Right lung (tissue), 5 donors: ENCODE measurements around the gene ATP2B3. TPM values are rescaled to one million over a fixed set of nuclear protein-coding genes. Genes with fewer than 3 reads are reported as not detected.
A peak's percentile ranks its signal among the peaks of the same experiment; 100 is the strongest.

Source experiments
- DNase-seq, 2 donors: peaks; one replicate each; pipeline ENCODE4 v3.0.0-alpha.2; 2013
- polyA plus RNA-seq, 5 donors: library from polyadenylated mRNA; unstranded; fragments of 120-200 nt; gene quantifications; one replicate each; pipeline versions ENCODE4 v1.2.1 to v1.2.3, GENCODE V29; 2013; ENCODE audit warnings: inconsistent platforms in 1 of 5, low replicate concordance in 1 of 5; ENCODE audit not compliant: insufficient read length in 5 of 5, insufficient read depth in 1 of 5

Gene ATP2B3
- polyA plus RNA-seq, 5 donors: 0.17 to 0.43 (median 0.29) TPM

DNA sequence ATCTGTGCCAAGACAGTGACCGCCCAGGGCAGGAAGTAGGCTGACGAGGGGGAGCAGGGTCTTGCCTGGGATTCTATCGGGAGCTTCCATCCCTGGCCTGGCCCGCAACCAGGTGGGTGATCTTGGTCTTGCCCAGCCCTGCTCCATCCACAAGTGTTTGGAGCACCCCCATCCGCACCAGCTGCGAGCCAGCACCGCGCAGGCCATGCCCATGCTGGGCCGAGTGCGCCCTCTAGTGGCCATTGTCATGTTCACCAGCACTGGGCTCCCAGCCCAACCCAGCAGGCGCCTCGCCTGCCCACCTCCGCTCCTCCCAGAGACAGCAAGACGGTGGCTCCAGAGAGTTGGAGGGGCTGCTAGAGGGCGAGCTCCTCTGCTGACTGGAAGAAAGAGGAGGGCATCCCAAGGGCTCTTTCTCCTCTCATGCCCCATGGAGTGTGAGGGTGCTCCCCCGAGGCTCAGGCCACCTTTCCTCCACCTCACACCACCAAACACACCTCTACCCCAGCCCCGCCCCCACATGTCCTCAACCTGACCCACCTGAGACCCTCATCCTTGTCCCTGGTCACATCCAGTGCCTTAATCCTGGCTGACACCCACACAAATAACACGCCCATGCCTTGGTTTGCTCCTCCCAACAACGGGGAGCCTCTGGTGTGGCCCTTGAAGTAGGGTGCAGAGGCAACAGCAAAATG is 9.8 kb upstream of the ATP2B3 start:
- DNase-seq: peak in 1 of 2 donors; percentile 73

DNA sequence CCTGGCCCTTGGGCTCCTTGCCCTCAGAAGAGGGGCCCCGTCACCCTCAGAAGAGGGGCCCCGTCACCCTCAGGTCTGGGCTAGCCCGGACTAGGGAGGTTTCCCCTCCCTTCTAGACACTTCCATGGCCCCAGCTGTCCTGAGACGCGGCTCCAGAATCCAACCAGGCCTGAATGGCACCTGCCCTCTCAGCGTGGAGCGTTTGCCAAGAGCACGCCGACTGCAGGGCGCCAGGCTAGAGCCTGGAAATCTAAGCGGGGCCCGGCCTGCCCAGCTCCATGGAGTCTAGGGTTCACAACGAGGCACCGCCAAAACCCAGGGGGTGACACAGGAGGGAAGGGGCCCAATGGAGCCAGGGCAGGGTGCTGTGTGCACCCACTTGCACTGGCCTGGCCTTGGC is 7.8 kb upstream of the ATP2B3 start:
- no peak for DNase-seq

DNA sequence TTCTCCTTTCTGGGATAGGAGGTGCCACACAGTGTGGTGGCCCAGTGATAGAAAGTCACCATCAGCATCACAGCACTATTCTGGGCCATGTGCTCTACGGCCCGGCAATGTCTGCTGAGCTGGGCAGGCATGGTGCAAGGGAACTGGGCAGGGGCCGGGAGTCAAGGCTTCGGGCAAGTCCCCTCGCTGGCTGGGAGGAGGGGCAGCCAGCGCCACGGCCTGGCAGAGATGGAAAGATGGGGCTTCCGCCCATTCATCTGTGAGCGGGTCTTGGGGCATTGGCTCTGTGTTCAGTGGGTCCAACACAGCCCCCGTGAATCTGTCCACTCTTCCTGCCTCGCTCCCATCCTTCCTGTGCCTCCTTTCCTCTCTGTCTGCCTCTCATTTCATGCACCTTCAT is 7.1 kb upstream of the ATP2B3 start:
- DNase-seq: no peak

DNA sequence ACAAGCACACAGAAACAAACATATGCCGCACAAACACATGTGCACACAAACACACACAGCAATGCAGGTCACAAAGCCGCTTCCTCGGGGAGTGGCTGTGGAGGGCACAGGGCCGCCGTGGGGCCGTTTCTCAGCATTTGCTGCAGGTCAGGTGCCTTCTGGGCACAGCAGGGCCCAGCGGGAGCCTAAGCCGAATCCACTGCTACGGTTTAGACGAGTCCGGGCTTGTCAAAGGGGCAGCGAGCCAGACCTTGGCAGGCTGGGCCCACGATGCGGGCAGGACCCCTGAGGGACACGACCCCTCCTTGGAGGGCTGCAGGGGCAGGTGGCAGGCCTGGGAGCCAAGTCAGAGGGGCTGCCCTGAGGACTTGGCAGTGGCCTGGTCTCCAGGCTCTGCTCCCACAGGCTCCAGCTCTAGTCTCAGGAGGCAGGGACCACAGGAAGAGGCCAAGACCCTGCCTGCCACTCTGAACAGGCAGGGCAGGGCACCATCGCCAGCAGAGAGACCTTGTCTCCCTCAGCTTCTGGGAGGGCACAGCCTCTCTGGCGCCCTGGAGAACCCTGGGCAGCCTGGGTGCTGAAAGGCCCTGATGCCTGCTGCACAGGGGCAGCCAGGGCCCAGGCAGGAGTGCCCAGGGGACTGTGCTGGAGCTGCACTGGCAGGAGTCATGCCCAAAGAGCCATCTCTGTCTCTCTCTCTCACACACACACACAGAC is 5.5 kb upstream of the ATP2B3 start:
- no peak for DNase-seq

DNA sequence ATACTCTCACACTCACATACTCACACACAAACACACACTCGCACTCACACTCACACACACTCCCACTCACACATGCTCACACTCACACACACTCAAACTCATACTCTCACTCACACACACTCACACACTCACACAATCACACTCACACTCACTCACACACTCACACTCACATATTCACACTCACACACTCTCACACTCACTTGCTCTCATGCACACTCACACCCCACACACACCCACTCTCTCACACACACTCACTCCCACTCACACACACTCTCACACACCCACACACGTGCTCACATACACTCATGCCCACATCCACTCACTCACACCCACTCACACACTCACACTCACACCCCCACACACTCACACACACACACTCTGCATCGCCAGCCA is 4.9 kb upstream of the ATP2B3 start:
- DNase-seq: no peak

DNA sequence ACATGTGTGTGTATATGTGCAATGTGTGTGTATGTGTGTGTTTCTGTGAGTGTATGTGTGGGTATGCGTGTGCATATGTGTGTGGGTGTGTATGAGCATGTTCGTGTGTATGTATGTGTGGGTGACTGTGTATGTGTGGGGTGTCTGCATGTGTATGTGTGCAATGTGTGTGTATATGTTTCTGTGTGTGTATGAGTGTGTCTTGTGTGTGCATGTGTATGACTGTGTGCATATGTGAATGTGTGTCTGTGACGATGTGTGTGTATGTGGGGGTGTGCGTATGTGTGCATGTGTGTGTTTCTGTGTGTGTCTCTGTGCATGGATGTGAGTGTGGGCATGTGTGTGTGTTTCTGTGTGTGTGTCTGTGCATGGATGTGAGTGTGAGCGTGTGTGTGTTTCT is 4.2 kb upstream of the ATP2B3 start:
- no peak for DNase-seq

DNA sequence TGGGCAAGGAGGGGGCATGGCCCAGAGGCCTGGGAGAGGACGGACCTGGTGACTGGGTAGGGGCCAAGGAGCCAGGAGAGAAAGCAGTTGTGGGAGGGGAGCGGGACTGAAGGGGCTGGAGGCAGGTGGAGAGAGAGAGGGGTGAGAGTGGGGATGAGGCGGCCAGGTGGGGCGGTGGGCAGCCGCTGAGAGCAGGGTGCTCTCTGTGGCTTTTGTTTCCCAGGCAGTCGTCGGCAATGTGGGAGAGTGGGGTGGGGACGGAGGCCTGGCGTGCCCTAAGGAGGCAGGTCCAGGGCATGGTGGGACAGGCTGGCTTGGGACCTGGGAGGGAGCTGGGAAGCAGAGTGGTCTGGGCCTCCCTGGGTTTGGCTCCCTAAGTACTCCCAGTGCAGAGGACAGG is 3.2 kb upstream of the ATP2B3 start:
- DNase-seq: no peak

DNA sequence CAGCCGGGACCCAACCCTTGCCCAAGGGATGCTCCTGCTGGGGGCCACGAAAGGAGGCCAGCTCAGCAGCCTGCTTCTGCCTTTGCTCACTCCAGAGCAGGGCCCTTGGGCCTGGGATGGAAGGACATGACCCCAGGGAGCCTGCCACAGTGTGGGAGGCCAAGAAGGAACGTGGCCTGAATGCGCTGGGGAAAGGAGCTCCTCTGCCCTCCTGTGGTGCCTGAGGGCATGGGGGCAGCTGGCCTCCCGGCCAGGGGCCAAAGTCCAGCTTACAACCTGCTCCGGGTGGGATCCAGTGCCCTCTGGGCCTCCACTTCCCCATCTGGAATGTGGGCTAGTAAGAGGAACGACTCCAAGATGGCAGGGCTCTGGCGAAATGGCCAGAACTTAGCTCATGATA is 2.0 kb upstream of the ATP2B3 start:
- no peak for DNase-seq

DNA sequence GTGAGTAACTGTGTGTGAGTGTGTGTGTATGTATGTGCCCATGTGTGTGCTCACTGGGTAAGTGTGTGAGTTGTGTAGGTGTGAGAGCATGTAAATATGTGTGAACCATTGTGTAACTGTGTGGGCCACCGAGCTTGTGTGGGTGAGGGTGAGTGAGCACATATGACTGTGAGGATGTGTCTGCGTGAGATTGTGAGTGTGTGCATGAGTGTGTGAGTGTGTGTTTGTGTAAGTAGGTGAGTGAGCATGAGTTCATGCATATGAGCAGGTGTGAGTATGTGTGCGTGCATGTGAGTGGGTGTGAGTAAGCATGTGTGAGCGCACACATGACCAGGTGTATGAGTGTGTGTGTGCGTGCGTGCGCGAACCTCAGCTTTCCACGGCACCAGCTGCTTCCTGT is 1.4 kb upstream of the ATP2B3 start:
- DNase-seq: no peak

DNA sequence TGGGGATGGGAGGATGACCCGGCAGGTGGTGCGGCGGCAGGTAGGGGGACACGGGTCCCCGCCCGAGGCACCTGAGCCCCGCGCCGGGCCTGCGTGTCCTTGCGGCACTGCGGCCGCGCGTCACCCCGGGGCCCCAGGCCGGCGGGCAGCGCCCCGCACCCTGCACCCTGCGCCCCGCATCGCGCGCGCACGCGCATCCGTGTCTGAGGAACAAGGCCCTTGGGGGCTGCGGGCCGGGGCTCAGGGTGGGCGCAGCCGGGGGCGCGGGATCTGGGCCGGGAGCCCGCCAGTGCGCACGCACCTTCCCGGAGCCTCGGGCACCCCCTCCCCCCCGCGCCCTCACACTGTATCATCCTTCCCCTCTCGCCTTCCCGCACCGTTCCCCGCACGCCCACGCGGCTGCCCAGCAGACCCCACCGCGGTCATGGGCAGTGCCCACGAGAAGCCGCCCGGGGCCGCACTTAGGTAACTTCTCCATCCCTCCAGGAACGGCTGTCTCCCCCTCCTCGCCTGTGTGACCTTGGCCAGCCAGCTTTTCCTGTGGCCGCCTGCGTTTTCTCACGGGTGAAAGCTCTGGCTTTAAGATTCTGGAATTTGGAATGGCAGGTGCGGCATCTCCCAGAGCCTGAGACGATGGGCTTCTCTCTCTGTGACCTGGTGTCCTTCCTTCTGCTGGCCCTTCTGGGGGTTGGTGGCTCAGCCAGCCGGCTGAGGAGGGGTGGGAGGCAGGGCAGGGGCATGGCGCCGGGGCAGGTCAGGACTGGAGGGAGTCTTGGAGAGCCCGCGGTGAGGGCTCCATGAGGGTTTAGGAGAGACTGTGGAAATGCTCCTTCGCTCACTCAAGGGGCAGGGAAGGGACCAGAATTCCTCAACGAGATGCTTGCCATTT is 748 bp downstream of the ATP2B3 start:
- DNase-seq: no peak

DNA sequence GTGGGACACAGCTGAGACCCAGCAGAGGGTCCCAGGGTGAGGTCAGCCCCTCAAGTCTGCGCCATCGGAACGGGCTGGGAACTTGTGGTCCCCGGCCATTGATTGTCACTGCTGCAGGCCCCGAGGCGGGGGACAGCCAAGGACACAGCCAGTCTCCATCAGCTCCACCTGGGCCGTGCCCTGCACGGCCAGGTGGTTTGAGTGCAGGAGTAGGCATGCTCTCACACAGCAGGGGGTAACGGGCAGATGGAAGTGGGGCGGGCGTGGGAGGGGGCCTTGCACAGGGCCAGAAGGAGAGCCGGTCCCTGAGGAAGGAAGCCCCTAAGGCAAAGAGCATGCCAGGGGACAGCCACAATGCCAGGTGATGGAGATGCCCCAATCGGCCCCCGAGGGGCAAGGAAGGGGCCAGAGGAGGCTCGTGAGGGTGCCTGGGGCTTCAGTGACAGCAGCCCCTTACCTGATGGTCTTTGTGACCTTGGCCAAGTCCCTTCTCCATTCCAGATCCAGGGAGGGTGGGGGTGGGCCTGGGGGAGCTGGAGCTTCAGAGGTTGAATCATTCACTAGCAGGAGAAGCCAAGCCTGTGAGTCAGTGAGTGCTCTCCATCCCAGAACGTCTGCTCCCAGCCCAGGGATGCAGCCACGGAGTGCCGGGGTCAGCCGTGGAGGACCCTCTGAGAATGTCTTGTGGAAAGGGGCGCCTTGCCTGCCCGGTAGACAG is 2.3 kb downstream of the ATP2B3 start:
- DNase-seq: no peak

DNA sequence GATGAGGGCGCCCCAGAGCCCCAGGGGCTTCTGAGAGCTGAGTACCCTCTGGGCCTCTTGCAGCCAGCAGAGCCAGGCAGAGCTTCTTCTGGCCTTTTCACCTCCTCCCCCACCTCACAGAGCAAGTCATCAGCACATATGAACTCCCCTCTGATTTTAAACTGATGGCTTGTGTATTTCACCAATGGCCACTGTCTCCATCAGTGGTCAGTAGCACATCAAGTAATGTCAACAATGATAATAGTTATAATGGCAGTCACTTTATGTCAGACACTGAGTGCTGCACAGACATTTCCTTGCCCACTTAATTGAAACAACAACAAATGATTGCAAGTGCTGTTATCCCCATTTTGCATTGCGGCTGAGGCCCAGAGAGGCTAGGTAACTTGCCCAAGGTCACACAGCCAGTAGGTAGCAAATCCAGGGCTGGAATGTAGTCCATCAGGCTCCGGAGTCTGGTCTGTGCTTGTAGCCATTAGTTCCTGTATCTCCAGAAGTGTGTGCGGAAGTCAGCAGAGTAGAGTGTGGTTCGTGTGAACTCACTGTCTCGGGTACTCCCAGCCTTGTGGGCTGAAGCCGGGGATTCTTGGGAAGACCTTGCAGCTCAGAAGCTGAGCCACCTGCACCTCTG is 3.0 kb downstream of the ATP2B3 start:
- DNase-seq: no peak

DNA sequence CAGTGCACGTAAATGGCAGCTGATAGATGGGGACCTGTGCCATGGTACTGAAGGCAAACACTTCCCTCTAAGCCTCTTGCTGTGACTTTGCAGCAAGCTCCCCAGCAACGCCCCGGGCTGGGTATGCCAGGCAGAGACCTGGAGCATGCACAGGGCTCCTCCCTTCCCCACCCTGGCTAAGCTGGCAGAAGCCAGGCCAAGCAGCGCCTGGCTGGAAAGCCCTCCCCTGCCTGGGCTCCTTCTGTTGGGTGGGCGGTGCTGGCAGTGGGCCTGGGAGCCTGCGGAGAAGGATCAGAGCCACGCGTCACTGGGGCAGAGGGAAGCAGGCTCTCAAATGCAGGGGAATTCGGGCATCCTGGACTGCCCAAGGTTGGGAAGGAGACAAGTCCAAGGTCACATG is 3.6 kb downstream of the ATP2B3 start:
- no peak for DNase-seq

DNA sequence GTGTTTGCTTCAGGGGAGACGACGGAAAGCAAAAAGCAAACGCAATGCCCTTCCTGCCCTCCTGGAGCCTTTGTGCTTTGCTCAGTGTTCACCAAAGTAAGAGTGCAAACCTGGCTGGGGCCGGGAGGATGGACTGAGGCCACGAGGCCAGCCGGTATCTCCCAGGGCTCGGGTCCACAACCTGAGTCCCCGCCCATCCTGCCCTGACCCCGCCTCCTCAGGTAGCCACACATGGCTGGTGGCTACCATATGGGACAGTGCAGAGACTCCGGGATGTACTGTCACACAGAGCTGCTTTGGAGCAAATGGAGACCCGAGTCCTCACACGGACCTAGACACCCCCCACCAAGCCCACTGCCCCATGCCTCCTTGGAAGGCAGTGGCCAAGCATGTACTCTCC is 4.8 kb downstream of the ATP2B3 start:
- no peak for DNase-seq

DNA sequence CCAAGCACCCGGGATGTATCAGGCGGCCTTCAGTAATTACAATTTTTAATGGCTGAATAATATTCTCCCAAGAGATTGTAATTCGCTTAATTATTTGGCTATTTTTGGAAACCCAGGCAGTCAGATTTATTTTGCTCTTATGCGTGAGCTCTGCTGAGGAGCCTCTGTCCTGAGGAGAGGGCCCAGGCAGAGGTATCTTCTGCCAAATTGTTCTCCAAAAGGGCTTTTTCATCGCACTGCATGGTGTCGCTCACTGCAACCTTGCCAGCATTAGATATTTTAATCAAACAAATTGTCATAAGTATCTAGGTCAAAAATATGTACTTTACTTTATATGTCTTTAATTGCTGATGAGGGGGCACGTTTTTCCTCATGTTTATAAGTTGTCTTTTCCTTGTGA is 5.8 kb downstream of the ATP2B3 start:
- DNase-seq: no peak

DNA sequence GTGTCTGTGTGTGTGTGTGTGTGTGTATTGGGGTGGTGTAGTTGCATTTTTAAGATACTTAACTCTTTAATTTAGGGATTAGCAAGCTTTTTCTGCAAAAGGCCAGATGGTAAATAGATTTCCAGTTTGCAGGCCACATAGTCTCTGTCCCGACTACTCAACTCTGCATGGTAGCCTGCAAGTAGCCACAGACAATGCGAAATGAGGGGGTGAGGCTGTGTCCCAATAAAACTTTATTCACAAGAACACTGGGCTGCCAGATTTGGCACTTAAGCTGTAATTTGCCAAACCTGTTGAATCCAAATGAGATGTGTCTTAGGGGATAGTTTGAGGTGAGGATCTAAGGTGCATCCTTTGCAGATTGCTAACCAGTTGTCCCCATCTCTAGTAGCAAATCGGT is 6.8 kb downstream of the ATP2B3 start:
- no peak for DNase-seq

DNA sequence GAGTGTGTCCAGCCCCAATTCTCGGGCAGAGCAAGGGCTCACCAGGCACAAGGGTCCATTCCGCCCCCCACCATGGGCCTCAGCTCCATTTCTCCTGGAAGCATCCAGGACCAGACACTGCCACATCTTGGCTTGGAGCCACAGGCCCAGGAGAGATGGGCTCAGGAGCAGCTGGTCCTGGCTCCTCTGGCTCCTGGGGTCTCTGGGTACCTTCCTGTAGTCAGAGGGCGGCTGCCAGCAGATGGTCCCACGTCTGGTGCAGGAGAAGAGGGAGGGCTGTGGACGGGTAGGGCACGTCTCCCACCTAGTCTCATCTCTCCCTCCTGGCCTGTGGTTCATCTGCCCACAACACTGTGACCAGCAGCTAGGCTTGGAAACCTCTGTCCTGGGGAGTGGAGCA is 8.0 kb downstream of the ATP2B3 start:
- DNase-seq: no peak

DNA sequence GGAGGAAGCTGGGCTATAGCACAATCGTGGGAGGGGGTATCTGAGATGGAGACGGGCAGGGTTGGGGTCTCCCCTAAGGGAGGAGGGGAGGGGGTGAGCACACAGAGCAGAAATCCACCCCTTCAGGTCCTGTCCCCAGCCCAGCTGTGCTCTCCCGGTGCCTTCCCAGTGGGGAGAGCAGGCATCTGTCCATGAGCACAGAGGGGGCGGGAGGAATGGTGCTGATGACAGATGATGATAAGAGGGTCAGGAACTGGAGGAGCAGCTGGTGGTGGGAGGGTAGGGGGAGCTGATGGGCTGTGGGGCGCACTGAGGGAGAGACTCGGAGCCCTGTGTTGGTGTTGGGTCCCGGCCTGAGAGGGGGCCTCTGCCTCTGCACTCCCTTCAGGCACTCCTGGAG is 8.6 kb downstream of the ATP2B3 start:
- DNase-seq: no peak

DNA sequence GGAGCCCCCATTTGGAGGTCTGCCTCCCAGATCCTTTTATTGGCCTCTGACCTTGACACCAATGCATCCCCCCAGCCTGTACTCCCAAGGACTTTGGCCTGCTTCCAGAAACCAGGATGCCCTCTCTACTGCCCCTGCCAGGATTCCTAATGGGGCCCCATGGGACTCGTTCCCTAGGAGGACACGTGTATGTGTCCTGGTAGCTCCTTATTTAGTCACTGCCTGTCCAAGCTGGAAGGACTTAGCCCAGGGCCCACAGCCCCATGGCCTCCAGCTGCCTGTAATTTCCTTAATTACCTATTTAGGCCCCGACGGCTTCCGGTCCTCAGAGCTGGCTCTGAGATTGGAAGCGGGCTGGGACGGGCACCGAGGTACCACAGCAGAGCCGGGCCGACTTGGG is 9.4 kb downstream of the ATP2B3 start:
- DNase-seq: no peak

DNA sequence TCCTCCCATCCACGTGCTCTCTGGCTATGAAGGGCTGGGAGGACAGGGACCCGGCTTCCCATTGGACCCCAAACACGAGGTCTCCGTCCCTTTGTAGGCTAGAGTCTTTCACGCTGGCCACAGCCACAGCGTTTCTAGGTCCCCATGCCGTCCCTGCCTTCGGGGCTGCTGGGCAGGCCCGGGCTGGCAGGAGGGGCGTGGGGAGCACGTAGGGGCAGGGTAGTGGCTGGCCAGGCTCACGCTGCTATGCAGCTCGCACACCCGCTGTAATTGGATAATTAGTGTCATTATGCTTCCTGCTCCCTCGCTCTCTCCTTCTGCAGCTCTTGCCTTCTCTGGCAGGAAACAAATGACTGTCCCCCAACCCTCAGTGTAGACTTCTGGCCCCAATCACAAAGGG is 9.8 kb downstream of the ATP2B3 start:
- no peak for DNase-seq

DNA sequence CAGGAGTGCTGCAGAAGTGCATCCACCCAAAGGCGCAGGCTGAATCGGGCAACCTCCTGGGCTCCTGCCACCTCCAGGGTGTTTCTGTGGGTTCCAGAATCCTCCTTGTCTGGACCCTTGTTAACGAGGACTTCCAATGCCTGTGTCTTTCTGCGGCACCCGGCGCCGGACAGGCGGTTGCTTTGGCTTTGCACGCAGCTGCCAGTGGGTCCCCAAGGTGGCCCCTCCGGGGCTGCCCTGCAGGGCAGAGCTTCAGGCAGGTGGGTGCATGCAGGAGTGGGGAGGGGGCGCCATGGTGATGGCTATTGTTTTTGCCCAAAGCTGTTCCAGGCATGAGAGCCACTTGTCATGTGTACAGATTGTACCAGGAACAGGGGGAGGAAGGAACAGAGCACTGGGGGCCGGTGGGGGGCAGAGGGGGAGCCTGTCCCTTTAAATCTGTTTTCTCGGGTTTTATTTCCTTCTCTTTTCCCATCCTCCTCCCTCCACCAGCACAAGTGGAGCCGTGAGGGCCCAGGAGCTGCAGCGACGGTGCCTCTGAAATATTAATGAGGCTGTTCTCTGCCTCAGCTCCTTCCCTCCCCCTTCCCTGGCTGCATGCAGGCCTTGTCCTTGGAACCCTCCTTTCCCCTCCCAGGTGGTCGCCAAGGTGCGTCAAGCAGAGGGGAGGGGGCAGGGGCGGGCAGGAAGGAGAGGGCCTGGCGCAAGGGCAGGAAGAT is 13.1 kb downstream of the ATP2B3 start:
- DNase-seq: no peak
